ENCODE results near the gene OR9A2.

- TF ChIP-seq CTCF (IDR thresholded peaks at IDR 0.05), result no peak
- no peak for TF ChIP-seq POLR2A (IDR thresholded peaks at IDR 0.05)
These were observed 13.0 kb downstream of the OR9A2 start for GRCh38 chr7:143013893-143014292.
